IPS DF 4.7 (cell line): ENCODE data around the gene PGAM1.
"Not testable (repeated sequence)": the region's sequence is repeated elsewhere in the genome, so short reads cannot be mapped to it uniquely, and the experiment has no call there.

ENCODE experiments used
- DNase-seq: peaks from one replicate; pipeline ENCODE4 v3.0.0-alpha.2; 2013; ENCODE audit warnings: low spot score; ENCODE audit errors: extremely low read depth

The PGAM1 gene

DNA sequence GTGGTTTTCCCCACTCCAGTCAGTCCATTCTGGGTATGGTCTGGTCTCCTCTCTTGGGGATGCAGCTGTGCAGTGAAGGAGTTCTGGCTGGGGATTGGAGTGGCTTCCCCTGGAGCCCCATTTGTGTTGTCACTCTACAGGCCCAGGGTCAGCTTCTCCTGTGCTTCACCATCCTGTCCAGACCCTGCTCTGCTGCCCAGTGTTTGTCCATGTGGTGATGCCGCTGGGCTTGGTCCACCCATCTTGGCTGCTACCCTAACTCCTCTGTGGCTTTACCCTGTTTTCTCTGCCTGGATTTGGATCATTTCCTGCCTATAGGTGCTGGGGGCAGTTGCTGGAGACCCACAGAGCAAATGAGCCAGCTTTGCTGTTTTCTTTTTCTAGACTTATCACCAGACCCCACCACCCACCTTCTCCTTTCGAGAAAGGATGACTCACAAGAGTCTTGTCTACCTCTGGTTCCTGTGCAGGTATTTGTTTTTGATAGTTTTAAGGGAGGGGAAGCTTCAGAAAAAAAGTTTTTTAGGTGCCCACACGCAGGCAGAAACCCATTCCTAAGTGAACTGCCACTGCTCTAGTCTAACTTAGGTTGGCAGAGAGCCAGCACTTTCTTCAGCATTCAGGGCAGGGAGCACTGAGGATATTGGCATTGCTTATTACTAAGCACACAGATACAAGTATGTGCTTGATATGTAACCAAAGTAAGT lies 28.5 kb downstream of the PGAM1 start:
- no peak for DNase-seq

- no peak for DNase-seq
Measured at GRCh38 chr10:97456034-97456685, 30.2 kb downstream of the PGAM1 start.

DNA sequence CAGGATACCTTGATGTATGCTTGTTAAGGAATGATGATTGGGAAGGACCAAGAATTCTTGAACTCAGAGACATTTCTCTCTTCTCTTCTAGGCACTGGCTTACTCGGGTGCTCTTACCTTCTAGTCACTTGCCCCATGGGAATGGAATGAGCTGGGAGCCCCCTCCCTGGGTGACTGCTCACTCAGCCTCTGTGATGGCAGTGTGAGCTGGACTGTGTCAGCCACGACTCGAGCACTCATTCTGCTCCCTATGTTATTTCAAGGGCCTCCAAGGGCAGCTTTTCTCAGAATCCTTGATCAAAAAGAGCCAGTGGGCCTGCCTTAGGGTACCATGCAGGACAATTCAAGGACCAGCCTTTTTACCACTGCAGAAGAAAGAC lies 30.7 kb downstream of the PGAM1 start:
- no peak for DNase-seq

- no peak for DNase-seq
Measured at GRCh38 chr10:97459111-97459510, 33.1 kb downstream of the PGAM1 start.

GRCh38 chr10:97459933-97460332 lies 33.9 kb downstream of the PGAM1 start:
- DNase-seq, result no peak

GRCh38 chr10:97462309-97462708 lies 36.3 kb downstream of the PGAM1 start:
- no peak for DNase-seq

GRCh38 chr10:97463363-97464132 lies 37.6 kb downstream of the PGAM1 start:
- no peak for DNase-seq

DNA sequence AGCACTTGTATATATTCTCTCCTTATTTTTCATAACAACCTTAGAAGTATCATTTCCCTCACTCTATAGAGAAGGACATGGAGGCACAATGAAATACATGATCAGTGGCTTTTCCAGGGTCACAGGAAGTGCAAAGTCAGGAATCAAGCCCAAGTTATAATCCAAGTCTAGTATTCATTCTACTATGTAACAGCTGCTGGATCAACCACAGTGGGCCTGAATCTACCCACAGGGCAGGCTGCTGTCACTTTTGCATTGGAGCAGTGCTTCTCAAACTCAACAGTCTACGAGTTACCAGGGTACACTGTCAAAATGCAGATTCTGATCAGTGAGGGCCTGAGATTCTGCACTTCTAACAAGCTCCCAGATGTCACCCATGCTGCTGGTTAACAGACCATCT lies 38.2 kb downstream of the PGAM1 start:
- DNase-seq, result no peak

DNA sequence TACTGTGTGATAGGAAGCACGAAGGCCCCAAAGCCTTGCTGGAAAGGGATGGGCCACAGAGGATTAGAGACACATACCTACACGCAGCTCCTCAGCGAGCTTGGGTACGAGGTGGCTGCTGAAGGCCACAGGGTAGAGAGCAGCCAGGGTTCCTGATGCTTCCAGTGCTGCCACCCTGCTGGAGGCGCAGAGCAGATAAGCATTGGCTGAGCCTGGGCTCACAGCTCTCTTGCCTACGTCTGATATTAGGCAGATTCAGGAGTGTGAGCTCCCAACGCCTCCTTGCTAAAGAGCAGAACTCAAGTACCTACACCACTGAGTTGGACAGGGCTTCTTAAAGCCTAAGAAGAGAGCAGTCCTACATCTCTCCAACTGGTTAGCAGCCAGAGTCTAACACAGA lies 40.0 kb downstream of the PGAM1 start:
- no peak for DNase-seq

- DNase-seq, result no peak
Measured at GRCh38 chr10:97466755-97467154, 40.8 kb downstream of the PGAM1 start.

DNA sequence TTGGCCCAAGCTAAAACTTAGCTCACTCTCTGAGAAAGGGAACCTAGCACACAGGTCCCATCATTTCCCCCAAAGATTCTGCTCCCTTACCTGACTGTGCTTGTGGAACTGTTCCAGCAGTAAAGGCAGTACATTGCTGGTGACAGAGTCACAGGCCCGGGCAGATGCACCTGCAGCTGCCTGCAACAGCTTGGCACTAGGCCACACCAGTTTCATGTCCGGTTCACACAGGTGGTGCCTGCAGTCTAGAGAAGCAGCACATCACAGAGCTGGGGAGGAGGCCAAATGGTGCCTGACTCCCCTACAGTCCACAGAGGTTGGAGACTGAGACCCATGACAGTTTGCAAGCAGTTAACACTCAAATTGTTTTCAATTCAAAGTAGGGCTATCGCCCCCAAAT lies 42.2 kb downstream of the PGAM1 start:
- no peak for DNase-seq

- DNase-seq, result not testable (repeated sequence)
Measured at GRCh38 chr10:97468781-97469180, 42.8 kb downstream of the PGAM1 start.

- DNase-seq, result no peak
Measured at GRCh38 chr10:97474918-97475317, 48.9 kb downstream of the PGAM1 start.

DNA sequence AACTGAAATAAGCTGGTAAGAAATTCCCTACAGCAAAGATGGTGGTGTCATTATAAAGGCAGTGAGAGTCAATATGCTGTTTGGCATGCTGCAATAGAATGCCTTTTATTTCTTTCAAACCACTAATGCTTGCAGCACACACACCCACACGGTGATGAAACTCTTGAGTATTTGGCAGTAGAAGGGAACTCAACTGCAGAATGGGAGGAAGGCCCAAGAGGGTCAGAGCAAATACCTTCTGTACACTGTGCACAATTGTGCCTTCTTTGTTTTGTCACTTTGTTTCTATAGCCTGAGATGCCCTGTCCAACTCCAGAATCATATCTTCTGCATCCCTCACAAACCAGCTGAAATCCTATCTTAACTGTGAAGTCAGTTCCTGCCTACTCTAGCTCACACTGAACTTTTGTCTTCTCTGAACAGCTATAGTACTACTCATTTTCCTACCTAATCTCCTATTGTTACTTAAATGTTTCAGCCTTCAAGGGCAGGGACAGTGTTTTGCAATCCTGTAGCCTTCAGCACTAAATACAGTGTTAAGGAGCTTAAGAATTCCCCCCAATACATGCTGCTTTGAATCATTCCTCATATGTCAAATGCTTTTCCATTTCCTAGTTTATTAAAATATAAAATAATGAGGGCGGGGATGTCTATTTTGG lies 50.1 kb downstream of the PGAM1 start:
- no peak for DNase-seq

- DNase-seq, result not testable (repeated sequence)
Measured at GRCh38 chr10:97479410-97479809, 53.4 kb downstream of the PGAM1 start.

DNA sequence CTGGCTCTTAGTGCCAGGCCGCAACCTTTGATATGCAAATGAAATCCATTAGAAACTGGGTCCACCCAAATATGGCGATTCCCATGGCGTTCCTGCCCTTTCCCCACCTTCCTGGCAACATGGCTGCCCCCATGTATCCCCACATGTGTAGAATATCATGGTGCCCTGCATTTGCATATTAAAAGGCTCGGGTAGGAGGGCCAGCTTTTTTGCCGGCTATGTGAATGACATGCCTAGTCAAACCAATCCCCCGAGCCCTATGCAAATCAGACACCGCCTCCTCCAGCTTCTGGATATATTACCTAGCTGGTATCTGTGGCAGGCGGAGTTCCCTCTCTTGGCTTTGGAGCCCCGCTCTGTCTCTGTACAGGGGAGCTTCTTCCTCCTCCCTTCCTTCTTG lies 53.9 kb downstream of the PGAM1 start:
- peak; percentile 97 for DNase-seq

DNA sequence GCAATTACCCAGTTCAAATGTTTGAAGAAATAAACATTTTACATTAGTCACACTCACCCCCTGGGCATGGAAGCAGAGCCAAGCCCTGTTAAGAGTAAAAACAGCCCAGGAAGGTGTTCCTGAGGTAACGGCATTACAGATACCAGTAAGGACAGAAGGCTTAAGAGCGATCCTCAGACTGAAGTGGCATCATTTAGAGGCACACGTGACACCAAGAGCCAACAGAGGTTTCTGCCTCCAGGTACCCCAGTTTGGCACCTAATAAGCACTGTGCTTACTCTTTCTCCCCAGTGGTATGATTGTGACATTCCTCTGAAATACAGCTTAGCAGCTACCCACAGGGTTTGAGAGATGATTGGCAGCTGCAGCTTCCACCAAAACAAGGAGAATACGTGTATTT lies 55.1 kb downstream of the PGAM1 start:
- no peak for DNase-seq

GRCh38 chr10:97482381-97482780 lies 56.4 kb downstream of the PGAM1 start:
- DNase-seq, result no peak
